Neural cell (in vitro differentiated cells): Measurements from ENCODE around the gene TBC1D30. TPM values are rescaled to one million over a fixed set of nuclear protein-coding genes. Genes with fewer than 3 reads are reported as not detected.

Source experiments
- H2AFZ ChIP-seq: fragments of 200-600, 300-800 bp; sonication (generic), shearing (Covaris generic); 2 replicates; pipeline ENCODE4 v1.6.0; 2014; ENCODE audit warnings: low read depth, mild to moderate bottlenecking, antibody characterized with exemption, low read length, moderate library complexity
- H3F3A ChIP-seq: fragments of 200-600 bp; shearing (Covaris generic); 2 replicates; pipeline ENCODE4 v1.6.1; 2016; ENCODE audit warnings: mild to moderate bottlenecking, moderate library complexity, mixed read lengths, antibody characterized with exemption, low read length; ENCODE audit not compliant: insufficient read depth, poor library complexity, severe bottlenecking
- H3K27ac ChIP-seq: fragments of 200-600, 300-800 bp; sonication (generic), shearing (Covaris generic); 2 replicates; pipeline ENCODE4 v1.5.1; 2014; ENCODE audit warnings: mild to moderate bottlenecking, low read length, moderate library complexity
- H3K27me3 ChIP-seq: fragments of 300-800, 200-600 bp; sonication (generic), shearing (Covaris generic); 2 replicates; pipeline ENCODE4 v1.6.0; 2014; ENCODE audit warnings: mild to moderate bottlenecking, low read depth, low read length, moderate library complexity; ENCODE audit not compliant: insufficient read depth
- H3K36me3 ChIP-seq: fragments of 300-800, 200-600 bp; sonication (generic), shearing (Covaris generic); 2 replicates; pipeline ENCODE4 v1.5.1; 2014; ENCODE audit warnings: mild to moderate bottlenecking, antibody characterized with exemption, low read length, moderate library complexity; ENCODE audit not compliant: insufficient read depth
- H3K4me2 ChIP-seq: fragments of 300-800, 200-600 bp; sonication (generic), shearing (Covaris generic); 2 replicates; pipeline ENCODE4 v1.6.0; 2014; ENCODE audit warnings: mild to moderate bottlenecking, low read length
- H3K4me3 ChIP-seq: fragments of 300-800, 200-600 bp; sonication (generic), shearing (Covaris generic); 2 replicates; pipeline ENCODE4 v1.5.1; 2014; ENCODE audit warnings: mild to moderate bottlenecking, low read length, moderate library complexity
- H3K79me2 ChIP-seq: fragments of 200-600 bp; shearing (Covaris generic); replicated peaks from 2 replicates; pipeline ENCODE4 v1.6.0; 2014; ENCODE audit warnings: mild to moderate bottlenecking, low read length, moderate library complexity; ENCODE audit not compliant: insufficient read depth
- H3K9ac ChIP-seq: fragments of 300-800, 200-600 bp; sonication (generic), shearing (Covaris generic); 2 replicates; pipeline ENCODE4 v1.6.1; 2016; ENCODE audit warnings: mild to moderate bottlenecking, low read length, mixed read lengths
- H3K9me2 ChIP-seq: fragments of 200-600 bp; shearing (Covaris generic); 2 replicates; pipeline ENCODE4 v1.6.1; 2016; ENCODE audit warnings: mild to moderate bottlenecking, low read length, mixed read lengths; ENCODE audit not compliant: insufficient read depth
- H3K9me3 ChIP-seq: fragments of 200-600, 300-800 bp; sonication (generic), shearing (Covaris generic); 2 replicates; pipeline ENCODE4 v1.6.1; 2016; ENCODE audit warnings: mild to moderate bottlenecking, mixed run types, low read length, moderate library complexity, mixed read lengths
- H4K20me1 ChIP-seq: fragments of 200-600 bp; shearing (Covaris generic); 2 replicates; pipeline ENCODE4 v1.6.1; 2016; ENCODE audit warnings: mild to moderate bottlenecking, mixed run types; ENCODE audit not compliant: insufficient read depth
- EP300 ChIP-seq: fragments of 450-650 bp; conservative IDR thresholded peaks from 2 replicates; pipeline ENCODE4 v1.6.1; 2014; ENCODE audit warnings: antibody characterized with exemption, mild to moderate bottlenecking, moderate library complexity; ENCODE audit not compliant: poor library complexity, severe bottlenecking
- EZH2 ChIP-seq: fragments of 200-600, 300-800 bp; shearing (Covaris generic), sonication (generic); IDR thresholded peaks from 2 replicates; pipeline ENCODE4 v1.6.1; 2014; ENCODE audit warnings: antibody characterized with exemption, low read length, borderline replicate concordance, mild to moderate bottlenecking; ENCODE audit not compliant: insufficient read depth, poor library complexity, severe bottlenecking
- MXI1 ChIP-seq: fragments of 450-650 bp; conservative IDR thresholded peaks from 2 replicates; pipeline ENCODE4 v1.6.1; 2014; ENCODE audit warnings: antibody characterized with exemption, mild to moderate bottlenecking; ENCODE audit not compliant: poor library complexity, severe bottlenecking
- POLR2AphosphoS5 ChIP-seq: IDR thresholded peaks from 2 replicates; pipeline ENCODE4 v1.6.1; 2012
- RAD21 ChIP-seq: fragments of 450-650 bp; conservative IDR thresholded peaks from 2 replicates; pipeline ENCODE4 v1.6.1; 2014; ENCODE audit warnings: antibody characterized with exemption, mild to moderate bottlenecking, moderate library complexity
- SMC3 ChIP-seq: fragments of 450-650 bp; conservative IDR thresholded peaks from 2 replicates; pipeline ENCODE4 v1.6.1; 2014; ENCODE audit warnings: antibody characterized with exemption, mild to moderate bottlenecking, moderate library complexity; ENCODE audit not compliant: poor library complexity
- TAF1 ChIP-seq: IDR thresholded peaks from 2 replicates; pipeline ENCODE4 v1.6.1; 2012; ENCODE audit warnings: low read depth
- polyA plus RNA-seq: library from polyadenylated mRNA; depleted of rRNA; stranded (reverse); fragments of >200 nt; gene quantifications from 2 replicates; pipeline ENCODE4 v1.2.3, GENCODE V29; 2014
- TF ChIP-seq, protein P1 (sequence below): IDR thresholded peaks from 2 replicates; pipeline ENCODE4 v1.6.1; 2012; ENCODE audit warnings: borderline replicate concordance
- TF ChIP-seq, protein P2 (sequence below): fragments of 450-650 bp; IDR thresholded peaks from 2 replicates; pipeline ENCODE4 v1.5.1; 2014; ENCODE audit warnings: antibody characterized with exemption, mild to moderate bottlenecking, moderate library complexity; ENCODE audit not compliant: poor library complexity, severe bottlenecking

Gene TBC1D30
- polyA plus RNA-seq, 1 donor from 2014 or later = 17.6 TPM

DNA sequence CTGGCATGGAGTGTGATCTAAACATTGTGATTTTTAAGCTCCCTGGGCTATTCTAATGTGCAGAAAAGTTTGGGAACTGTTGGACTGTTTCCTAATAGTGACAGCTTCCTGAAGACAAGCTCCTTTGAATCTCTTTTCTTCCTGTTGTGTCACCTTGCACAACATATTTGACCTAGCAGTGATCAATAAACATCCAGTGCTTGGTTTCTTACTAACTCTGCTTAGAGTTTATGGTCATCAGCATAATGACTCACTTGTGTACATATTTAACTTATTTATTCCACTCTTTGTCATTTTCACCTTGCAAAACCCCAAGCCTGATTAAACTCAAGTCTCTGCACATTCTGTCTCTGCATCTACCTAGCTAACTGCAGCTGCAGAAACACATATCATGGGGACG is 27.3 kb upstream of the TBC1D30 start:
- Histone ChIP-seq H3K36me3 (no peaks in the 10 kb centered on the region), H3K27ac (no peak overlapping the region), H3K9ac (no peak overlapping the region)

GRCh38 chr12:64798165-64798564 is 26.3 kb upstream of the TBC1D30 start:
- Histone ChIP-seq H3K9ac (no peak overlapping the region), H3K27me3 (no peaks in the 10 kb centered on the region), H2AFZ (no peak overlapping the region), H4K20me1 (no peaks in the 10 kb centered on the region), H3K4me3 (no peak overlapping the region), H3K9me2 (no peaks in the 10 kb centered on the region), H3K4me2 (no peak overlapping the region), H3K9me3 (no peaks in the 10 kb centered on the region), H3F3A (no peaks in the 10 kb centered on the region), H3K79me2 (no peaks in the 10 kb centered on the region), H3K27ac (peak overlapping the region; percentile 48), H3K36me3 (no peaks in the 10 kb centered on the region)
- TF ChIP-seq POLR2AphosphoS5 (peak; percentile 18), EP300 (peak; percentile 90), TAF1 (no peak), MXI1 (no peak)
- TF ChIP-seq, protein P1, sequence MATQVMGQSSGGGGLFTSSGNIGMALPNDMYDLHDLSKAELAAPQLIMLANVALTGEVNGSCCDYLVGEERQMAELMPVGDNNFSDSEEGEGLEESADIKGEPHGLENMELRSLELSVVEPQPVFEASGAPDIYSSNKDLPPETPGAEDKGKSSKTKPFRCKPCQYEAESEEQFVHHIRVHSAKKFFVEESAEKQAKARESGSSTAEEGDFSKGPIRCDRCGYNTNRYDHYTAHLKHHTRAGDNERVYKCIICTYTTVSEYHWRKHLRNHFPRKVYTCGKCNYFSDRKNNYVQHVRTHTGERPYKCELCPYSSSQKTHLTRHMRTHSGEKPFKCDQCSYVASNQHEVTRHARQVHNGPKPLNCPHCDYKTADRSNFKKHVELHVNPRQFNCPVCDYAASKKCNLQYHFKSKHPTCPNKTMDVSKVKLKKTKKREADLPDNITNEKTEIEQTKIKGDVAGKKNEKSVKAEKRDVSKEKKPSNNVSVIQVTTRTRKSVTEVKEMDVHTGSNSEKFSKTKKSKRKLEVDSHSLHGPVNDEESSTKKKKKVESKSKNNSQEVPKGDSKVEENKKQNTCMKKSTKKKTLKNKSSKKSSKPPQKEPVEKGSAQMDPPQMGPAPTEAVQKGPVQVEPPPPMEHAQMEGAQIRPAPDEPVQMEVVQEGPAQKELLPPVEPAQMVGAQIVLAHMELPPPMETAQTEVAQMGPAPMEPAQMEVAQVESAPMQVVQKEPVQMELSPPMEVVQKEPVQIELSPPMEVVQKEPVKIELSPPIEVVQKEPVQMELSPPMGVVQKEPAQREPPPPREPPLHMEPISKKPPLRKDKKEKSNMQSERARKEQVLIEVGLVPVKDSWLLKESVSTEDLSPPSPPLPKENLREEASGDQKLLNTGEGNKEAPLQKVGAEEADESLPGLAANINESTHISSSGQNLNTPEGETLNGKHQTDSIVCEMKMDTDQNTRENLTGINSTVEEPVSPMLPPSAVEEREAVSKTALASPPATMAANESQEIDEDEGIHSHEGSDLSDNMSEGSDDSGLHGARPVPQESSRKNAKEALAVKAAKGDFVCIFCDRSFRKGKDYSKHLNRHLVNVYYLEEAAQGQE = peak; percentile 85

More for the DNA sequence above, 27.3 kb upstream of the TBC1D30 start:
- H3K27me3 ChIP-seq = no peaks in the 10 kb centered on the region
- H3F3A ChIP-seq = no peaks in the 10 kb centered on the region
- H3K4me3 ChIP-seq = no peak overlapping the region
- TF ChIP-seq POLR2AphosphoS5 (no peak), SMC3 (no peak), EP300 (no peak), RAD21 (no peak), TAF1 (no peak), EZH2 (no peak), MXI1 (no peak)
- TF ChIP-seq, protein P1 = no peak
- TF ChIP-seq, protein P2, sequence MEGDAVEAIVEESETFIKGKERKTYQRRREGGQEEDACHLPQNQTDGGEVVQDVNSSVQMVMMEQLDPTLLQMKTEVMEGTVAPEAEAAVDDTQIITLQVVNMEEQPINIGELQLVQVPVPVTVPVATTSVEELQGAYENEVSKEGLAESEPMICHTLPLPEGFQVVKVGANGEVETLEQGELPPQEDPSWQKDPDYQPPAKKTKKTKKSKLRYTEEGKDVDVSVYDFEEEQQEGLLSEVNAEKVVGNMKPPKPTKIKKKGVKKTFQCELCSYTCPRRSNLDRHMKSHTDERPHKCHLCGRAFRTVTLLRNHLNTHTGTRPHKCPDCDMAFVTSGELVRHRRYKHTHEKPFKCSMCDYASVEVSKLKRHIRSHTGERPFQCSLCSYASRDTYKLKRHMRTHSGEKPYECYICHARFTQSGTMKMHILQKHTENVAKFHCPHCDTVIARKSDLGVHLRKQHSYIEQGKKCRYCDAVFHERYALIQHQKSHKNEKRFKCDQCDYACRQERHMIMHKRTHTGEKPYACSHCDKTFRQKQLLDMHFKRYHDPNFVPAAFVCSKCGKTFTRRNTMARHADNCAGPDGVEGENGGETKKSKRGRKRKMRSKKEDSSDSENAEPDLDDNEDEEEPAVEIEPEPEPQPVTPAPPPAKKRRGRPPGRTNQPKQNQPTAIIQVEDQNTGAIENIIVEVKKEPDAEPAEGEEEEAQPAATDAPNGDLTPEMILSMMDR = no peak
- no peak overlapping the region for H3K4me2 ChIP-seq
- H3K9me2 ChIP-seq = no peaks in the 10 kb centered on the region
- no peak overlapping the region for H2AFZ ChIP-seq
- no peaks in the 10 kb centered on the region for H3K79me2 ChIP-seq
- H3K9me3 ChIP-seq = no peaks in the 10 kb centered on the region
- H4K20me1 ChIP-seq = no peaks in the 10 kb centered on the region
